GM19438 (cell line): ENCODE measurements around the gene AMPH.

ENCODE experiments used
- ATAC-seq: cut with Tn5 transposase; IDR thresholded peaks from one replicate; pipeline ENCODE4 v1.9.1; 2021; ENCODE audit warnings: low read depth; ENCODE audit not compliant: unreplicated experiment

AMPH gene

GRCh38 chr7:38548605-38549004 is 82.6 kb downstream of the AMPH start:
- no peak for ATAC-seq

GRCh38 chr7:38546763-38547162 is 84.4 kb downstream of the AMPH start:
- no peak for ATAC-seq

- ATAC-seq, result no peak
Observed at GRCh38 chr7:38545977-38546376, 85.2 kb downstream of the AMPH start.

GRCh38 chr7:38542156-38542555 is 89.0 kb downstream of the AMPH start:
- ATAC-seq, result no peak

- ATAC-seq, result no peak
Observed at GRCh38 chr7:38541440-38541839, 89.7 kb downstream of the AMPH start.

- ATAC-seq, result no peak
Observed at GRCh38 chr7:38539477-38540081, 91.6 kb downstream of the AMPH start.

GRCh38 chr7:38535073-38535472 is 96.1 kb downstream of the AMPH start:
- no peak for ATAC-seq

GRCh38 chr7:38525857-38526256 is 105.3 kb downstream of the AMPH start:
- ATAC-seq, result no peak

GRCh38 chr7:38524786-38525185 is 106.4 kb downstream of the AMPH start:
- ATAC-seq, result no peak

GRCh38 chr7:38520741-38521140 is 110.4 kb downstream of the AMPH start:
- ATAC-seq, result no peak

- no peak for ATAC-seq
Observed at GRCh38 chr7:38518541-38518940, 112.6 kb downstream of the AMPH start.

- ATAC-seq, result no peak
Observed at GRCh38 chr7:38512704-38513103, 118.5 kb downstream of the AMPH start.

- ATAC-seq, result no peak
Observed at GRCh38 chr7:38512291-38512690, 118.9 kb downstream of the AMPH start.

- no peak for ATAC-seq
Observed at GRCh38 chr7:38507384-38507783, 123.8 kb downstream of the AMPH start.

- ATAC-seq, result no peak
Observed at GRCh38 chr7:38506756-38507155, 124.4 kb downstream of the AMPH start.

GRCh38 chr7:38506004-38506403 is 125.2 kb downstream of the AMPH start:
- ATAC-seq, result no peak

- ATAC-seq, result no peak
Observed at GRCh38 chr7:38504684-38505083, 126.5 kb downstream of the AMPH start.

GRCh38 chr7:38502848-38503247 is 128.3 kb downstream of the AMPH start:
- ATAC-seq, result no peak

- ATAC-seq, result no peak
Observed at GRCh38 chr7:38502289-38502688, 128.9 kb downstream of the AMPH start.

- ATAC-seq, result no peak
Observed at GRCh38 chr7:38492010-38492409, 139.2 kb downstream of the AMPH start.

- ATAC-seq, result no peak
Observed at GRCh38 chr7:38482521-38482920, 148.7 kb downstream of the AMPH start.

GRCh38 chr7:38481401-38481800 is 149.8 kb downstream of the AMPH start:
- no peak for ATAC-seq

- ATAC-seq, result no peak
Observed at GRCh38 chr7:38478404-38478803, 152.8 kb downstream of the AMPH start.
